GM19240 (cell line): ENCODE measurements around the gene GSTA1.
"Not testable (repeated sequence)": the region's sequence is repeated elsewhere in the genome, so short reads cannot be mapped to it uniquely, and the experiment has no call there.

Experiments
- DNase-seq: peaks from one replicate; pipeline ENCODE4 v3.0.0; 2011; ENCODE audit warnings: low spot score; ENCODE audit not compliant: insufficient read length

The GSTA1 gene

GRCh38 chr6:52808660-52809059, 5.0 kb upstream of the GSTA1 start:
- no peak for DNase-seq

DNA sequence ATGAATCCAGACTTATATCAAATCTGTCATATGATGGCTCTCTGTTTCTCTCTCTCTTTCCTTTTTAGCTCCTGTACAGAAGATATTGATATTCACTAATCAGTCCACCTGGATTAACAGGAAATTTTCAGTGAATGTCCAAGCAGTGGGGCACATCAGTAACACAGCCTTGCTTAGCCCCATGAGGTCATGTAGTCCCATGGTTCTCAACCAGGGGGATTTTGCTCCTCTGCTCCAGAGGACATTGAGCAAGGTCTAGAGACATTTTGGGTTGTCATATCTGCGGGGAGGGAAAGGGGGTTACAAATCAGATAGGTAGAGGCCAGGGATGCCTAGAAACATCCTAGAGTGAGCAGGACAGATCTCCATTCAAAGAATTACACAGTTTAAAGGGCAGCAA, 810 bp downstream of the GSTA1 start:
- DNase-seq, result no peak

- no peak for DNase-seq
Observed at GRCh38 chr6:52801188-52801841, 2.3 kb downstream of the GSTA1 start.

GRCh38 chr6:52799272-52799671, 4.3 kb downstream of the GSTA1 start:
- DNase-seq, result not testable (repeated sequence)

- DNase-seq, result not testable (repeated sequence)
Observed at GRCh38 chr6:52794366-52794765, 9.2 kb downstream of the GSTA1 start.

DNA sequence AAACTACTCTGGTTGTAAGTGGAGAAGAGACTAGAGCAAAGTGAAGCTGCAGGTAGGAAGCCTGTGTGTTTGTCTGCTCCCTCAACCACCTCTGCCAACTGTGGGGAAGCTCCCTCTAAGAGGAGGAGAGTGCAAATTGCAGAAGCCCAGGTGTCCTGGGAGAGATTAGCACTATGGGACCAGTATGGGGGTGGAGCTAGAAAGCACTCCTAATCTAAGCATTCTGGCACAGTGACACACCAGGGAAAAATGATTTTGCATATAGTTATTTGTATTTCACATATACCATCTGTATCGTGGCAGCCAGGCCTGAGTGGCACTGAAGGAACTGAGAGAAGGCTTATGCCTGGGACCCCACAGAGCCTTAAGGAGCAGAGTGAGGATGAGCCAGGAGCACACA, 12.8 kb downstream of the GSTA1 start:
- DNase-seq, result no peak

DNA sequence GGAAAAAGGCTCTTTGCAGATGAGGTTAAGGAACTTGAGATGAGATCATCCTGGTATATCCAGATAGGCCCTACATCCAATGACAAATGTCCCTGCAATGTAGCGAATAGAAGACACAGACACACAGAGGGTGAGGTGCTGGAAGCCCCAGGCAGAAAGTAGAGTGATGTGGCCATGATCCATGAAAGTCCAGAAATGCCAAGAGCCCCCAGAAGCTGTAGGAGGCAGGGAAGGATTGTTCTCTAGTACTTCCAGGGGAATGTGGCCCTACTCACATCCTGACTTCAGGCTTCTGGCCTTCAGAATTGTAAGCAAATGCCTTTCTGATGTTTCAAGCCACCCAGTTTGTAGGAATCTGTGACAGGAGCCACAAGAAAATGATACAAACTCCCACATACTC, 14.0 kb downstream of the GSTA1 start:
- not testable (repeated sequence) for DNase-seq

- no peak for DNase-seq
Observed at GRCh38 chr6:52788478-52788877, 15.1 kb downstream of the GSTA1 start.

- no peak for DNase-seq
Observed at GRCh38 chr6:52787917-52788316, 15.7 kb downstream of the GSTA1 start.

DNA sequence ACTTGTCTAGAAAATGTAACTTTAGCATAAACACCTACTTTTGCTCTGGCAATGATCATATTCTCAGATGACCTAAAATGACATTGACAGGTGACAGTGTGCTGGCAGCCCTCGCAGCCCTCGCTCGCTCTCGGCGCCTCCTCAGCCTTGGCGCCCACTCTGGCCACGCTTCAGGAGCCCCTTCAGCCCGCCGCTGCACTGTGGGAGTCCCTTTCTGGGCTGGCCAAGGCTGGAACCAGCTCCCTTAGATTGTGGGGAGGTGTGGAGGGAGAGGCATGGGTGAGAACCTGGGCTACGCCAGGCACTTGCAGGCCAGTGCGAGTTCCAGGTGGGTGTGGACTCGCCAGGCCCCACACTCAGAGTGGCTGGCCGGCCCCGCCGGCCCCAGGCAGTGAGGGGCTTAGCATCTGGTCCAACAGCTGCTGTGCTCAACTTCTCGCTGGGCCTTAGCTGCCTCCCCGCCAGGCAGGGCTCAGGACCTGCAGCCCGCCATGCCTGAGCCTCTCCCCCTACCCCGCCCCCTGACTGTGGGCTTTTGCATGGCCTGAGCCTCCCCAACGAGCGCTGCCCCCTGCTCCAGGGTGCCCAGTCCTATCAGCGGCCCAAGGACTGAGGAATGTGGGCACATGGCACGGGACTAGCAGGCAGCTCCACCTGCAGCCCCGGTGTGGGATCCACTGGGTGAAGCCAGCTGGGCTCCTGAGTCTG, 17.2 kb downstream of the GSTA1 start:
- DNase-seq, result no peak

DNA sequence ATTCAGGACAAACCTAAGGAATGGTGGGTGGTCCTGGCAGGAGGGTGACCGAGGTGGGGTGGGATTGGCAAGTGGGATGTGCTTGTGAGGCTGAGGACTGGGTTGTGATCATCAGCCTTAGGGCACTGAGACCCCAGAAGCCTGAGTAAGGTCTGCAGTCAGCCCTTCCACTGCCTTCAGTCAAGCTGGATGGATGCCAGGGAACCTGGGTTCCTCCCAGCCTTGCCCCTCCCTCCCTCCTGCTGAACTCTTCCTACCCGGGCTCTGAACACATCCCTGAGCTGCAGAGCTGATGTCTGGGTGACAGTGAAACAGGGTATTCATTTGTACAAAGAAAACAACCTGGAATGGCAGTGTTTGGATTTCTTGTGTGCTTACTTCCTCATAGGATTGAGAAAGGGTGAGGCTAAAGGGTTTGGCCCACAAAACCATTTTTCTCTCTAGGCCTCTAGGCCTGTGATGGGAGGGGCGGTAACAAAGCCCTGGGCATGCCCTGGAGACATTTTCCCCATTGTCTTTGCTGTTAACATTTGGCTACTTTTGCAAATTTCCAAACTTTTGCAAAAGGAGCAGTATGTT, 20.8 kb downstream of the GSTA1 start:
- not testable (repeated sequence) for DNase-seq

GRCh38 chr6:52782209-52782608, 21.4 kb downstream of the GSTA1 start:
- not testable (repeated sequence) for DNase-seq

GRCh38 chr6:52779237-52779636, 24.4 kb downstream of the GSTA1 start:
- DNase-seq, result no peak

DNA sequence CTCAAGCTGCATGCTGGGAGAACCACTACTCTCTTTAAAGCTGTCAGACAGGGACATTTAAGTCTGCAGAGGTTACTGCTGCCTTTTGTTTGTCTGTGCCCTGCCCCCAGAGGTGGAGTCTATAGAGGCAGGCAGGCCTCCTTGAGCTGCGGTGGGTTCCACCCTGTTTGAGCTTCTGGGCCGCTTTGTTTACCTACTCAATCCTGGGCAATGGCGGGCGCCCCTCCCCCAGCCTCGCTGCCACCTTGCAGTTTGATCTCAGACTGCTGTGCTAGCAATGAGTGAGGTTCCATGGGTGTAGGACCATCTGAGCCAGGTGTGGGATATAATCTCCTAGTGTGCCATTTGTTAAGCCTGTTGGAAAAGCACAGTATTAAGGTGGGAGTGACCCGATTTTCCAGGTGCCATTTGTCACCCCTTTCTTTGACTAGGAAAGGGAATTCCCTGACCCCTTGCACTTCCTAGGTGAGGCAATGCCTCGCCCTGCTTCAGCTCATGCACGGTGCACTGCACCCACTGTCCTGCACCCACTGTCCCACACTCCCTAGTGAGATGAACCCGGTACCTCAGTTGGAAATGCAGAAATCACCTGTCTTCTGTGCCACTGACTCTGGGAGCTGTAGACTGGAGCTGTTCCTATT, 26.8 kb downstream of the GSTA1 start:
- DNase-seq, result not testable (repeated sequence)

DNA sequence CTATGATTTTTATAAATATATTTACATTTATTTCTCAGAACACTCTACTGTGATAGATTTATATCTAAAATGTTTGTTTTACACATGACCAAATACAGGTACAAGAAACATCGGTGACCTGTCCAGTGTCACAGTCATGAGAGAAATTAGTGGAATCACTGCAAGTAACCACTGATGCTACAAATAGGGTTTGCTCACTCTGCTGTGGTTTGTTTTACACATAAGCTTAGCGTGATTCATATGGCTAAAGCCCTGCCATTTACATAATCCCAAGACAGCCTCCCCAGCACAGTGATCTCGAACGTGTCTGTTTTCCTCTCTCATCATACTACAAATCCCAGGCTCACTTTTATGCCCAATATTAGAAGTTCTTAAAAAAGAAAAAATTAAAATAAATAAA, 34.2 kb downstream of the GSTA1 start:
- DNase-seq, result not testable (repeated sequence)

DNA sequence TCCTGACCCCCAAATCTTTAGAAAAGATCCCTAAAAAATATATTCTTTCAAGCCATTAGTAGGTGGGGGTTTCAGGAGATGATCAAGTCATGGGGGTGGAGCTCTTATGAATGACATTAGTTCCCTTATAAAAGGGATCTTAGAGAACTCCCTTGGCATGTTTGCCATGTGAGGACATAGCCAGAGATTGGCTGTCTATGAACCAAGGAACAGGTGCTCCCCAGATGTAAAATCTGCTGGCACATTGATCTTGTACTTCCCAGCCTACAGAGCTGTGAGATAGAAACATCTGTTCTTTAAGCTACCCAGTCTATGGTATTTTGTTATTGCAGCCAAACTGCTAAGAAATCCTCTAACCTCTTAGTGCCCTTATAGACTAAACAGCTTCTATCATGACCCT, 36.0 kb downstream of the GSTA1 start:
- DNase-seq, result not testable (repeated sequence)

DNA sequence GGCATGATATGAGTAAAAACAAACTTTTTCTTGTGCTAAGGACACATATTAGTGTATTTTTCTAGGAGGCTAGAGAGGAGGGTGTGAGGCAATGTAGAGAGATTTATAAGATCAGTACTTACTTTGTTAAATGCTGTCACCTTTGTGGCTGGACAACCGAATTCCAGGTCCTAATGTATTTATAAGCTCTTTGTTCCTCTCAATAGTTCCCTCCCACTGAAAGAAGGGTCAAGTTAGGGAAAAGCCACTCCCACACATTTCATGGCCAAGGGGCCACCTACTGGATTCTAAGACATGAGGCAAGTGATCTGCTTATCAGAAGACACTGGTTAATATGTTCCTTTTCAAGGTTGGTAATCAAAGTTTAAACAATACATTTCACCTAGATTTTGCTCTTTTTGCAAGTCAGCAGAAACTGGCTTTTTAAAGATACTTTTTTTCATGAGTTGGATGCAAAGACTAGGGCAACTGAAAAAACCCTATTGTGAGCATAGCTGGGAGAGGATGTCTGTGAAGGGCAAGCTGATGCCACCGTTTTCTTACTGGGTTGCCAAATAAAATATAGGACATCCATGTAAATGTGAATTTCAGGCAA, 40.2 kb downstream of the GSTA1 start, which contains the start of gene GSTA2:
Gene GSTA2 (minus strand): TSS at position 154 of the 595 bp plus-strand sequence. CDS start 5,528 bp downstream, outside the sequence.
- not testable (repeated sequence) for DNase-seq

- not testable (repeated sequence) for DNase-seq
Observed at GRCh38 chr6:52761673-52762491, 41.7 kb downstream of the GSTA1 start.

GRCh38 chr6:52760105-52760765, 43.4 kb downstream of the GSTA1 start:
- no peak for DNase-seq

- DNase-seq, result no peak
Observed at GRCh38 chr6:52759085-52759484, 44.5 kb downstream of the GSTA1 start.
